ENCODE measurements around the gene RNU4-1. TPM values are rescaled to one million over a fixed set of nuclear protein-coding genes. Genes with fewer than 3 reads are reported as not detected.
"Not testable (repeated sequence)": the region's sequence is repeated elsewhere in the genome, so short reads cannot be mapped to it uniquely, and the experiment has no call there.

The RNU4-1 gene
- total and polyA plus RNA-seq, 2 donors (not counting 3 experiments of a cell fraction or from before 2014, with no cell fraction given): under 0.01 to 2,141 TPM

DNA sequence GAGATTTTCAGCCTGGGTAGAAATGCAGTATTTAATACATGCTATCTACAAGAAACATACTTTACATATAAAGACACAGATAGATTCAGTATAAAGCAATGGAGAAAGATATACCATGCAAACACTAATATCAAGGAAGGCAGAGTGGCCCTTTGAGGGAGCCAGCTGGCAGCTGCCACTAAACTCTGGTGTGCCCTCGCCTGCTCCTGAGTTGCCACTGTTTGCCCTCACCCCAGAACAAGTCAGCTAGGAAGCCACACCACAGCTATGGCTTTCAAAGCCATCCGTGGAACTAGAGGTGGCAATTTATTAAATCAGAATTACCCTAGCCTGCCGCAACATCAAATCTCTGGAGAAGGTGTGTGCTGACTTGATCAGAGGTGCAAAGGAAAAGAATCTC lies 45.9 kb downstream of the RNU4-1 start:
- H3K9ac ChIP-seq (replicated peaks; ENCODE audit: extremely low read depth, insufficient read depth, low read length): peak overlapping the region; percentile 25

DNA sequence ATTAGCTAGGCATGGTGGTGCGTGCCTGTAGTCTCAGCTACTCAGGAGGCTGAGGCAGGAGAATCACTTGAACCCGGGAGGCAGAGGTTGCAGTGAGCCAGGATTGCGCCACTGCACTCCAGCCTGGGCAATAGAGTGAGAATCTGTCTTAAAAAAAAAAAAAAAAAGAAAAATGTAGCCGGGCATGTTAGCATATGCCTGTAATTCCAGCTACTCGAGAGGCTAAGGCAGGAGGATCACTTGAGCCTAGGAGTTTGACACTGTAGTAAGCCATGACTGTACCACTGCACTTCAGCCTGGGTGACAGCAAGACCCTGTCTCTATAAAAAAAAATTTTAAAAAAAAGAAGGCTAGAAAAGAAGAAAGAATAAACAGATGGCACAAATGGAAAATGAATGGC lies 46.3 kb downstream of the RNU4-1 start:
- H4K20me1 ChIP-seq (replicated peaks; ENCODE audit: control insufficient read depth, extremely low read depth, insufficient read depth, low read length); H3K9me3 ChIP-seq (replicated peaks; ENCODE audit: control insufficient read depth, insufficient read depth, low read length); H3K27me3 ChIP-seq (ENCODE audit: control insufficient read depth in 2 of 2, insufficient read depth in 2 of 2, low read length in 2 of 2); intact Hi-C loops (cut with micrococcal nuclease); H3K9me1 ChIP-seq (replicated peaks; ENCODE audit: control insufficient read depth, extremely low read depth, insufficient read depth, low read length); BruUV-seq (replicated peaks); dilution Hi-C loops (cut with MboI; ENCODE audit: extremely low pct_ligation_motif_present, low sequenced_read_pairs); H3K36me3 ChIP-seq (ENCODE audit: control insufficient read depth in 2 of 2, extremely low read depth in 1 of 2, insufficient read depth in 2 of 2, low read length in 2 of 2); H3K9ac ChIP-seq (replicated peaks; ENCODE audit: extremely low read depth, insufficient read depth, low read length); FAIRE-seq; H3K4me3 ChIP-seq (replicated peaks in 1 of 3; ENCODE audit: insufficient read depth in 1 of 3, low read depth in 1 of 3, low read length in 3 of 3); H2AFZ ChIP-seq (ENCODE audit: low read depth, low read length): not testable (repeated sequence)
- ChIA-PET CTCF (interaction anchor here (24.5 to 33.5 kb wide), 3 partner anchors 1 to 19 kb away, joined by 906 to 1402 read pairs (median 906); partner anchors contain the start of gene PXN), POLR2A (interaction anchor here (0.7 to 1.7 kb wide), 5 partner anchors 9 to 46 kb away, joined by 3 to 7 read pairs (median 6); partner anchors contain the start of gene RPLP0)
- peak overlapping the region; percentile 79 for H3K27ac ChIP-seq (ENCODE audit: insufficient read depth, low read depth, low read length)
- peak; percentile 1 for DNase-seq (ENCODE audit: low read depth, low spot score)
- H3K4me1 ChIP-seq (ENCODE audit: control insufficient read depth, extremely low read depth, insufficient read depth, low read length): peaks cover 76% of the 10 kb centered on the region
- H3K4me2 ChIP-seq (ENCODE audit: insufficient read depth, low read length): peak overlapping the region; percentile 56
- H3K79me2 ChIP-seq (ENCODE audit: control insufficient read depth, insufficient read depth, low read length): peaks cover 84% of the 10 kb centered on the region

More for the DNA sequence above, 45.9 kb downstream of the RNU4-1 start:
- H3K4me1 ChIP-seq (ENCODE audit: control insufficient read depth, extremely low read depth, insufficient read depth, low read length): peaks cover 75% of the 10 kb centered on the region
- intact Hi-C loops (cut with micrococcal nuclease): no loop called here
- FAIRE-seq (no peak), DNase-seq (ENCODE audit: low read depth, low spot score) (peak; percentile 17)
- H3K36me3 ChIP-seq (ENCODE audit: control insufficient read depth in 2 of 2, extremely low read depth in 1 of 2, insufficient read depth in 2 of 2, low read length in 2 of 2): no peaks in the 10 kb centered on the region
- H3K4me2 ChIP-seq (ENCODE audit: insufficient read depth, low read length): peak overlapping the region; percentile 56
- no peaks in the 10 kb centered on the region for H3K9me3 ChIP-seq (replicated peaks; ENCODE audit: control insufficient read depth, insufficient read depth, low read length)
- no TSS peak for BruUV-seq (replicated peaks)
- no peak overlapping the region for H3K4me3 ChIP-seq (replicated peaks in 1 of 3; ENCODE audit: insufficient read depth in 1 of 3, low read depth in 1 of 3, low read length in 3 of 3)
- H4K20me1 ChIP-seq (replicated peaks; ENCODE audit: control insufficient read depth, extremely low read depth, insufficient read depth, low read length): no peaks in the 10 kb centered on the region
- peak overlapping the region; percentile 79 for H3K27ac ChIP-seq (ENCODE audit: insufficient read depth, low read depth, low read length)
- peaks cover 86% of the 10 kb centered on the region for H3K79me2 ChIP-seq (ENCODE audit: control insufficient read depth, insufficient read depth, low read length)
- dilution Hi-C loops (cut with MboI; ENCODE audit: extremely low pct_ligation_motif_present, low sequenced_read_pairs): no loop called here
- CTCF ChIA-PET: interaction anchor here (1.3 to 33.5 kb wide), 4 partner anchors 1 to 55 kb away, joined by 7 to 1402 read pairs (median 906); partner anchors contain the start of genes PXN and SIRT4
- H2AFZ ChIP-seq (ENCODE audit: low read depth, low read length): no peak overlapping the region
- H3K9me1 ChIP-seq (replicated peaks; ENCODE audit: control insufficient read depth, extremely low read depth, insufficient read depth, low read length): no peaks in the 10 kb centered on the region
- TF ChIP-seq POLR2A (IDR thresholded peaks at IDR 0.05; ENCODE audit: low read depth, low read length): no peak
- no peak for TF ChIP-seq MYC (IDR thresholded peaks at IDR 0.05; ENCODE audit: low read depth, low read length)
- TF ChIP-seq, protein P1, sequence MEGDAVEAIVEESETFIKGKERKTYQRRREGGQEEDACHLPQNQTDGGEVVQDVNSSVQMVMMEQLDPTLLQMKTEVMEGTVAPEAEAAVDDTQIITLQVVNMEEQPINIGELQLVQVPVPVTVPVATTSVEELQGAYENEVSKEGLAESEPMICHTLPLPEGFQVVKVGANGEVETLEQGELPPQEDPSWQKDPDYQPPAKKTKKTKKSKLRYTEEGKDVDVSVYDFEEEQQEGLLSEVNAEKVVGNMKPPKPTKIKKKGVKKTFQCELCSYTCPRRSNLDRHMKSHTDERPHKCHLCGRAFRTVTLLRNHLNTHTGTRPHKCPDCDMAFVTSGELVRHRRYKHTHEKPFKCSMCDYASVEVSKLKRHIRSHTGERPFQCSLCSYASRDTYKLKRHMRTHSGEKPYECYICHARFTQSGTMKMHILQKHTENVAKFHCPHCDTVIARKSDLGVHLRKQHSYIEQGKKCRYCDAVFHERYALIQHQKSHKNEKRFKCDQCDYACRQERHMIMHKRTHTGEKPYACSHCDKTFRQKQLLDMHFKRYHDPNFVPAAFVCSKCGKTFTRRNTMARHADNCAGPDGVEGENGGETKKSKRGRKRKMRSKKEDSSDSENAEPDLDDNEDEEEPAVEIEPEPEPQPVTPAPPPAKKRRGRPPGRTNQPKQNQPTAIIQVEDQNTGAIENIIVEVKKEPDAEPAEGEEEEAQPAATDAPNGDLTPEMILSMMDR (IDR thresholded peaks at IDR 0.05; ENCODE audit: extremely low read depth in 1 of 2, insufficient read depth in 1 of 2, low read depth in 1 of 2, low read length in 2 of 2): no peak
- no peak for TF ChIP-seq EZH2 (IDR thresholded peaks at IDR 0.05; ENCODE audit: borderline replicate concordance, low read depth, low read length, severe bottlenecking)
- TF ChIP-seq JUN (IDR thresholded peaks at IDR 0.05; ENCODE audit: borderline replicate concordance, insufficient read depth, insufficient read length, low read depth): no peak
- no peak for TF ChIP-seq GATA2 (IDR thresholded peaks at IDR 0.05; ENCODE audit: insufficient read depth, insufficient read length, low read depth, low read length)
- TF ChIP-seq POLR2AphosphoS5 (IDR thresholded peaks at IDR 0.05; ENCODE audit: insufficient read depth, low read depth, low read length): no peak
- TF ChIP-seq FOS (IDR thresholded peaks at IDR 0.05; ENCODE audit: borderline replicate concordance, insufficient read depth, low read length): no peak
- TF ChIP-seq, protein P2, sequence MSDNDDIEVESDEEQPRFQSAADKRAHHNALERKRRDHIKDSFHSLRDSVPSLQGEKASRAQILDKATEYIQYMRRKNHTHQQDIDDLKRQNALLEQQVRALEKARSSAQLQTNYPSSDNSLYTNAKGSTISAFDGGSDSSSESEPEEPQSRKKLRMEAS (IDR thresholded peaks at IDR 0.05; ENCODE audit: insufficient read depth, insufficient read length): no peak
- POLR2A ChIA-PET: interaction anchor here (1.0 to 1.7 kb wide), 4 partner anchors 9 to 46 kb away, joined by 4 to 7 read pairs (median 5); partner anchors contain the start of gene RPLP0
- no peaks in the 10 kb centered on the region for H3K27me3 ChIP-seq (ENCODE audit: control insufficient read depth in 2 of 2, insufficient read depth in 2 of 2, low read length in 2 of 2)
